Liver (tissue), 9 donors: ENCODE measurements around the gene FBXL13. TPM values are rescaled to one million over a fixed set of nuclear protein-coding genes. Genes with fewer than 3 reads are reported as not detected.

Experiments used
- DNase-seq: peaks from one replicate; pipeline ENCODE4 v3.0.0-alpha.2; 2017; ENCODE audit warnings: low spot score
- H3K27ac ChIP-seq, 2 donors: one replicate each; pipeline ENCODE4 v1.7.0; 2013; ENCODE audit warnings: inconsistent platforms in 2 of 2, low read length in 2 of 2, control low read depth in 1 of 2, low read depth in 1 of 2, mild to moderate bottlenecking in 1 of 2
- H3K27me3 ChIP-seq, 4 donors: one replicate each; pipeline versions ENCODE4 v1.6.1 to v1.7.0; 2013; ENCODE audit warnings: low read length in 3 of 4, inconsistent platforms in 1 of 4, mild to moderate bottlenecking in 1 of 4, moderate library complexity in 1 of 4; ENCODE audit not compliant: control insufficient read depth in 4 of 4, insufficient read depth in 4 of 4
- H3K36me3 ChIP-seq, 4 donors: one replicate each; pipeline versions ENCODE4 v1.6.1 to v1.7.0; 2013; ENCODE audit warnings: low read length in 3 of 4, mild to moderate bottlenecking in 3 of 4, low read depth in 1 of 4, moderate library complexity in 1 of 4; ENCODE audit not compliant: control insufficient read depth in 4 of 4, insufficient read depth in 3 of 4
- H3K4me1 ChIP-seq, 4 donors: one replicate each; pipeline versions ENCODE4 v1.6.1 to v1.7.0; 2013; ENCODE audit warnings: low read length in 3 of 4, mild to moderate bottlenecking in 3 of 4, moderate library complexity in 1 of 4; ENCODE audit not compliant: control insufficient read depth in 4 of 4, insufficient read depth in 4 of 4
- H3K4me3 ChIP-seq, 3 donors: one replicate each; pipeline versions ENCODE4 v1.6.1 to v1.7.0; 2013; ENCODE audit warnings: low read length in 3 of 3, control low read depth in 1 of 3, low read depth in 1 of 3, mild to moderate bottlenecking in 1 of 3
- H3K9ac ChIP-seq, 2 donors: one replicate each; pipeline ENCODE4 v1.7.0; 2013; ENCODE audit warnings: low read length in 2 of 2, mild to moderate bottlenecking in 2 of 2, moderate library complexity in 2 of 2, control low read depth in 1 of 2, low read depth in 1 of 2
- H3K9me3 ChIP-seq, 4 donors: one replicate each; pipeline versions ENCODE4 v1.6.1 to v1.7.0; 2013; ENCODE audit warnings: low read length in 3 of 4; ENCODE audit not compliant: control insufficient read depth in 4 of 4
- ATF3 ChIP-seq: IDR thresholded peaks from 2 replicates; pipeline ENCODE4 v1.6.1; 2016; ENCODE audit warnings: antibody characterized with exemption
- CTCF ChIP-seq: fragments of 150-350 bp; IDR thresholded peaks from 2 replicates; pipeline ENCODE4 v1.5.1; 2017; ENCODE audit warnings: improper control_type of control experiment, low read depth, low read length; ENCODE audit not compliant: missing input control
- EGR1 ChIP-seq, 2 donors: IDR thresholded peaks; 2 replicates each; pipeline ENCODE4 v1.6.1; 2016 to 2018; ENCODE audit warnings: antibody characterized with exemption in 2 of 2, low read depth in 2 of 2
- FOXA1 ChIP-seq: IDR thresholded peaks from 2 replicates; pipeline ENCODE4 v1.6.1; 2016; ENCODE audit warnings: antibody characterized with exemption
- FOXA2 ChIP-seq: IDR thresholded peaks from 2 replicates; pipeline ENCODE4 v1.6.1; 2016; ENCODE audit warnings: antibody characterized with exemption
- GABPA ChIP-seq, 2 donors: IDR thresholded peaks in 1 of 2; conservative IDR thresholded peaks in 1 of 2; 2 replicates each; pipeline ENCODE4 v1.6.1; 2016; ENCODE audit warnings: antibody characterized with exemption in 2 of 2, mild to moderate bottlenecking in 1 of 2, moderate library complexity in 1 of 2
- HNF4A ChIP-seq, 2 donors: conservative IDR thresholded peaks; 2 replicates each; pipeline ENCODE4 v1.6.1; 2016; ENCODE audit warnings: antibody characterized with exemption in 2 of 2, mild to moderate bottlenecking in 2 of 2
- HNF4G ChIP-seq: IDR thresholded peaks from 2 replicates; pipeline ENCODE4 v1.6.1; 2016; ENCODE audit warnings: antibody characterized with exemption
- JUND ChIP-seq, 2 donors: IDR thresholded peaks; 2 replicates each; pipeline ENCODE4 v1.6.1; 2016; ENCODE audit warnings: antibody characterized with exemption in 2 of 2
- MAX ChIP-seq: IDR thresholded peaks from 2 replicates; pipeline ENCODE4 v1.6.1; 2016; ENCODE audit warnings: antibody characterized with exemption
- NR2F2 ChIP-seq: IDR thresholded peaks from 2 replicates; pipeline ENCODE4 v1.6.1; 2016; ENCODE audit warnings: antibody characterized with exemption
- RAD21 ChIP-seq, 2 donors: IDR thresholded peaks; 2 replicates each; pipeline ENCODE4 v1.6.1; 2016; ENCODE audit warnings: antibody characterized with exemption in 2 of 2, mild to moderate bottlenecking in 2 of 2
- REST ChIP-seq: IDR thresholded peaks from 2 replicates; pipeline ENCODE4 v1.6.1; 2016; ENCODE audit warnings: antibody characterized with exemption, mild to moderate bottlenecking
- RXRA ChIP-seq, 2 donors: IDR thresholded peaks; 2 replicates each; pipeline ENCODE4 v1.6.1; 2017 to 2018; ENCODE audit warnings: antibody characterized with exemption in 2 of 2, mild to moderate bottlenecking in 1 of 2
- SP1 ChIP-seq: IDR thresholded peaks from 2 replicates; pipeline ENCODE4 v1.6.1; 2018; ENCODE audit warnings: antibody characterized with exemption, mild to moderate bottlenecking
- TAF1 ChIP-seq: conservative IDR thresholded peaks from 2 replicates; pipeline ENCODE4 v1.6.1; 2016; ENCODE audit warnings: antibody characterized with exemption, mild to moderate bottlenecking
- YY1 ChIP-seq: IDR thresholded peaks from 2 replicates; pipeline ENCODE4 v1.6.1; 2016; ENCODE audit warnings: antibody characterized with exemption, mild to moderate bottlenecking
- ZBTB33 ChIP-seq: IDR thresholded peaks from 2 replicates; pipeline ENCODE4 v1.6.1; 2016; ENCODE audit warnings: antibody characterized with exemption
- WGBS: extraction: QIAGEN DNeasy Blood & Tissue Kit; methylation state at CpG from one replicate; pipeline ENCODE4 v1.1.7; 2013; 5-methylcytosine and 5-hydroxymethylcytosine counted together
- polyA plus RNA-seq, 2 donors: library from polyadenylated mRNA; stranded (reverse) in 1 of 2; unstranded in 1 of 2; fragments of 200-250 nt in 1 of 2; fragments of >200 nt in 1 of 2; fragmentation: Nextera tagmentation in 1 of 2; extraction: Ambion mirVana in 1 of 2; gene quantifications; one replicate each; pipeline versions ENCODE4 v1.2.1 to v1.2.3, GENCODE V29; 2013 to 2015
- total RNA-seq, 2 donors: library from RNA; depleted of rRNA; stranded (reverse); fragments of >200 nt; gene quantifications; one replicate each; pipeline ENCODE4 v1.2.3, GENCODE V29; 2014
- donor health status: healthy.
- donor health status: healthy.
- donor health status: healthy.
- donor health status: healthy.
- donor health status: healthy.

FBXL13 gene
- total and polyA plus RNA-seq, 4 donors, result 0.03 to 0.75 (median 0.70) TPM; not detected in 1

- Histone ChIP-seq H3K4me3 (no peak overlapping the region), H3K9ac (no peak overlapping the region), H3K27ac (no peak overlapping the region), H3K9me3 (no peaks in the 10 kb centered on the region), H3K36me3 (no peaks in the 10 kb centered on the region), H3K4me1 (no peaks in the 10 kb centered on the region), H3K27me3 (no peaks in the 10 kb centered on the region)
- WGBS, result 84% methylated on average over 1 of the region's 1 CpG
- DNase-seq, result no peak
- no peak for TF ChIP-seq ZBTB33
- no peak for TF ChIP-seq JUND (IDR thresholded peaks at IDR 0.05)
- no peak for TF ChIP-seq CTCF
These were observed 64.4 kb downstream of the FBXL13 start for GRCh38 chr7:103010211-103010610.

- no peaks in the 10 kb centered on the region for H3K9me3 ChIP-seq
- no peaks in the 10 kb centered on the region for H3K4me1 ChIP-seq
- no peaks in the 10 kb centered on the region for H3K27me3 ChIP-seq
- WGBS, result 75% methylated on average over 5 of the region's 5 CpGs
- no peaks in the 10 kb centered on the region for H3K36me3 ChIP-seq
- H3K27ac ChIP-seq, result no peak overlapping the region
- DNase-seq, result no peak
- TF ChIP-seq YY1 (no peak), TAF1 (no peak), ATF3 (no peak), MAX (no peak), RXRA (IDR thresholded peaks at IDR 0.05) (no peak), CTCF (no peak), EGR1 (IDR thresholded peaks at IDR 0.05; ENCODE audit: low read depth in 2 of 2) (no peak), ZBTB33 (no peak), HNF4G (no peak), HNF4A (conservative IDR thresholded peaks at IDR 0.05) (no peak), FOXA1 (no peak), REST (no peak), RAD21 (IDR thresholded peaks at IDR 0.05) (no peak), JUND (IDR thresholded peaks at IDR 0.05) (no peak), FOXA2 (no peak), SP1 (no peak), GABPA (IDR thresholded peaks at IDR 0.05 in 1 of 2, conservative IDR thresholded peaks at IDR 0.05 in 1 of 2) (no peak), NR2F2 (no peak)
- H3K4me3 ChIP-seq, result no peak overlapping the region
- H3K9ac ChIP-seq, result no peak overlapping the region
These were observed 65.0 kb downstream of the FBXL13 start for GRCh38 chr7:103009466-103010185.
